D721Med (cell line): ENCODE measurements around the gene NPLOC4.

Experiments
- DNase-seq: peaks from one replicate; pipeline ENCODE4 v3.0.0; 2011; ENCODE audit warnings: low spot score; ENCODE audit not compliant: insufficient read length
- FAIRE-seq: peaks from 2 replicates; lab custom pipeline; 2011; peaks lifted over from hg19 to GRCh38; lab: Jason Lieb, UNC
- TF ChIP-seq, protein P1 (sequence below): IDR thresholded peaks from 2 replicates; pipeline ENCODE4 v1.5.1; 2012; ENCODE audit warnings: mild to moderate bottlenecking, control low read depth; ENCODE audit not compliant: insufficient read depth; ENCODE audit errors: missing control alignments

Gene NPLOC4

DNA sequence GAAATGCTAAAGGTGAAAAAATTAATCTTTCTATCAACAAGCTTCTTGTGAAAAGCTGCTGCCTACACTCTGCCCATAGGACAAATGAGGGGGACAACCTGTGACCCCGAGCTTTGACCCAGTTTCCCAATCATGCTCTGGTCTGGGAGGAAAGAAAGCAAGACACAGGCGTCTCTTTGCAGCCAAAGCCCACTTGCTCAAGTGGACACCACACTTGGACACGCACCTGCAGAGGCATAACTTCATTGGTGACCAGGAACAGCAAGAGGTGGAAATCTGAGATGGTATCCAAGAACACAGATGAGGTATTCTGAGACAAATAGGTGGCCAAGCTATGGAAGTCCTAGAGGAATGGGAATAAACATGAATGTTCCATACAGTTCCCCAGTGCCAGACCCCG lies 69.7 kb downstream of the NPLOC4 start:
- no peak for FAIRE-seq
- DNase-seq, result no peak
- TF ChIP-seq, protein P1, sequence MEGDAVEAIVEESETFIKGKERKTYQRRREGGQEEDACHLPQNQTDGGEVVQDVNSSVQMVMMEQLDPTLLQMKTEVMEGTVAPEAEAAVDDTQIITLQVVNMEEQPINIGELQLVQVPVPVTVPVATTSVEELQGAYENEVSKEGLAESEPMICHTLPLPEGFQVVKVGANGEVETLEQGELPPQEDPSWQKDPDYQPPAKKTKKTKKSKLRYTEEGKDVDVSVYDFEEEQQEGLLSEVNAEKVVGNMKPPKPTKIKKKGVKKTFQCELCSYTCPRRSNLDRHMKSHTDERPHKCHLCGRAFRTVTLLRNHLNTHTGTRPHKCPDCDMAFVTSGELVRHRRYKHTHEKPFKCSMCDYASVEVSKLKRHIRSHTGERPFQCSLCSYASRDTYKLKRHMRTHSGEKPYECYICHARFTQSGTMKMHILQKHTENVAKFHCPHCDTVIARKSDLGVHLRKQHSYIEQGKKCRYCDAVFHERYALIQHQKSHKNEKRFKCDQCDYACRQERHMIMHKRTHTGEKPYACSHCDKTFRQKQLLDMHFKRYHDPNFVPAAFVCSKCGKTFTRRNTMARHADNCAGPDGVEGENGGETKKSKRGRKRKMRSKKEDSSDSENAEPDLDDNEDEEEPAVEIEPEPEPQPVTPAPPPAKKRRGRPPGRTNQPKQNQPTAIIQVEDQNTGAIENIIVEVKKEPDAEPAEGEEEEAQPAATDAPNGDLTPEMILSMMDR, result no peak

DNA sequence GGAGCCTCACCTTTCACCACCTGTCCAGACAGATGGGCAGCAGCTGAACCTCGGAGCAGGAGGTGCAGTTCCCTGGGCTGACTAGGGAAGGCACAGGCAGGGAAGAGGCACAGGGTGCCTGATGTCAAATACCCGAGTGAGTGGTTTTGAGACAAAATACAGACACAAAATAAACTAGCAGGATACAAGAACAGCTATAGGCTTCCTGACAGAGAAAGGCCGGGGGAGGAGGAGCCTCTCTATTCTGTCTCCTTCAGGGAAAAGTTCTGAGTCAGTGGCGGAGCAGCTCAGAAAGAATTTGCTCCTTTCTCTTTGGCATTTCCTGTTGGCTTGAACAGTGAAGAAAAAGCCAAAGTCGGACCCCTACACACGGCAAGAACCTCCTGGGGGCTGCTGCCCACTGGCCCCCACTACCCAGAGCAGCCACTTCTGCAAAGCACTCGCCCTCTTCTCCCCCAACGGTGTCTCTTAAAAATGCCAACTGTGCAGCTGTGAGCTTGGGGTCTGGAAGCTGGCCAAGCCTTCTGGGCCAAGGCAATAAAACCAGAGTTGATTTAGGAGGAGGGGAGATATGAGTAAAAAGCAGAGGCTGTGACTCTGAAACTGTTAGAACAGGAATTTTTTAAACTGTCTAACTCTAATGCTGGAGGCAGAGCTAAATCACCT lies 70.3 kb downstream of the NPLOC4 start:
- TF ChIP-seq, protein P1, result no peak
- DNase-seq, result no peak
- FAIRE-seq, result no peak

DNA sequence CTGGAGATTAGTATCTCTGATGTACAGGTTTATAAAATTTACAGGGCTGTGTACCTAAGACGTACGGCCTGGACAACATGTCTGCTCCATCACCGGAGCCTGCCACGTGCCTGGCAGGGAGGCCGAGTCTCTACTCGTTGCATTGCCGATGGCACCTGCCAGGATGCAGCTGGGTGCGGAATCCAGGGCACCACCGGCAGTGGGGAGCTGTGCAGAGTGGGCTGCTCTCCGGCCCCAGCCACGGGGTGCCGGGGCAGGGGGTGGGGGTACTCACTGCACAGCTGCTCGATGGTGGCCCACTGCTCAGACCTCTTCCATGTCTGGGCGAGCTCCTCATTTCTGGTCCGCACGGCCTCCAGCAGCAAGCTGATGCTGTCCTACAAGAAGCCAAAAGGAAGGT lies 71.7 kb downstream of the NPLOC4 start:
- TF ChIP-seq, protein P1, result no peak
- DNase-seq (no peak), FAIRE-seq (no peak)

DNA sequence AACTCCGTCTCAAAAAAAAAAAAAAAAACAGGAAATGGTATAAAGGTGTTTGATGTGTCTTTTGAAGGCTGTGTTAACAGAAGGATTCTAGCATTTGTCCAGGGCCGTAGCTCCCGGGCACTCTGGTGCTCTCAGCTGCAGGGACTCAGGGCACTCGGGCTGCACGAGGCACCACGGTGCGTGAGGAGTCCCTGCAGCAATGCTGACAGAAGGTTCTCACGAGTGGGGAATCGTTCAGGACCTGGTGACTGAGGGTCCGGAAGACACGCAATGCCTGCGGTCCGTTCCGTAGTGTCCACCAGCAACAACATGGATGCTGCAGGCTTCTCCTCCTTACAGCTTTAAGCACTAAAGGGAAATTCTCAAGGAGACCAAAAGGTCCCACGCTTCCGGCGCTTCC lies 72.1 kb downstream of the NPLOC4 start:
- FAIRE-seq, result no peak
- no peak for DNase-seq
- TF ChIP-seq, protein P1, result no peak

DNA sequence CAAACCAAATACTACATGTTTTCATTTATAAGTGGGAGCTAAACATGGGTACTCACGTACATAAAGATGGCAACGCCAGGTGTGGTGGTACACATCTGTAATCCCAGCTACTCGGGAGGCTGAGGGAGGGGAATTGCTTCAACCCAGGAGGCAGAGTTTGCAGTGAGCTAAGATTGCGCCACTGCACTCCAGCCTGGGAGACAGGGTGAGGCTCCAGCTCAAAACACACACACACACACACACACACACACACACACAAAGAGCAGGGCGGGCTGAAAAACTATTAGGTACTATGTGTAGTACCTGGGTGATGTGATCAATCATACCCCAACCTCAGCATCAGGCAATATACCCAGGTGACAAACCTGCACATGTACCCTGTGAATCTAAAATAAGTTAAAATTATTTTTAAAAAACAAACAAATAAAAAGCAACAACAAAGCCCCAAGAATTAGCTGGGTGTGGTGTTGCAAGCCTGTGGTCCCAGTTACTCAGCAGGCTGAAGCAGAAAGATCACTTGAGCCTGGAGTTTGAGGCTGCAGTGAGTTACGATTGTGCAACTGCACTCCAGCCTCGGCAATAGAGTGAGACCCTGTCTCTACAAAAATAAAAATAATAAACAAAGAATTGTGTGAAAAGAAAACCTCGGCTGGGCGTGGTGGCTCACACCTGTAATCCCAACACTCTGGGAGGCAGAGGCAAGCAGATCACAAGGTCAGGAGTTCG lies 72.9 kb downstream of the NPLOC4 start:
- TF ChIP-seq, protein P1, result no peak
- FAIRE-seq (no peak), DNase-seq (no peak)

DNA sequence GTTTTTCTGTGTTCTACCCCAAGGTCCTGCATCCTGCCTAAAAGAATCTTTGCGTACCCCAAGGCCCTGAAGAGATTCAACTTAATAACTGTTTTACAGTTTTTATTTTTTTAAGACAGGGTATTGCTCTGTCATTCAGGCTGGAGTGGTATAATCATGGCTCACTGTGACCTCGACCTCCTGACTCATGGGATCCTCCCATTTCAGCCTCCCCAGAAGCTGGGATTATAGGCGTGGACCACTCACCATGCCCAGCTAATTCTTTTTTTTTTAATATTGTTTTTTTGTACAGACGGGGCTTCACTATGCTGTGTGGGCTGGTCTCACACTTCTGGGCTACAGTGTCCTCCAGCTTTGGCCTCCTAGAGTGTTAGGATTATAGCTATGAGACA lies 75.4 kb downstream of the NPLOC4 start:
- no peak for DNase-seq
- FAIRE-seq, result no peak
- TF ChIP-seq, protein P1, result no peak
